HG02678 (cell line): ENCODE measurements around the gene TMEM25.
"Not testable (repeated sequence)": the region's sequence is repeated elsewhere in the genome, so short reads cannot be mapped to it uniquely, and the experiment has no call there.

Experiments
- ATAC-seq: cut with Tn5 transposase; IDR thresholded peaks from one replicate; pipeline ENCODE4 v1.9.1; 2021; ENCODE audit warnings: mild to moderate bottlenecking, moderate library complexity; ENCODE audit not compliant: unreplicated experiment

The TMEM25 gene

DNA sequence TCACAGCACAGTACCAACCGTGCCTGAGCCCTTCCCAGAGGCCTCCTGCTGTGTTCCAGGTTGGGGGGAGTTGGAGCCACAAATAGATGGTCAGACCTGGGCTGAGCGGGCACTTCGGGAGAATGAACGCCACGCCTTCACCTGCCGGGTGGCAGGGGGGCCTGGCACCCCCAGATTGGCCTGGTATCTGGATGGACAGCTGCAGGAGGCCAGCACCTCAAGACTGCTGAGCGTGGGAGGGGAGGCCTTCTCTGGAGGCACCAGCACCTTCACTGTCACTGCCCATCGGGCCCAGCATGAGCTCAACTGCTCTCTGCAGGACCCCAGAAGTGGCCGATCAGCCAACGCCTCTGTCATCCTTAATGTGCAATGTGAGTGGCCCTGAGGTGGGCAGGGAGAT lies 1.1 kb downstream of the TMEM25 start:
- no peak for ATAC-seq

DNA sequence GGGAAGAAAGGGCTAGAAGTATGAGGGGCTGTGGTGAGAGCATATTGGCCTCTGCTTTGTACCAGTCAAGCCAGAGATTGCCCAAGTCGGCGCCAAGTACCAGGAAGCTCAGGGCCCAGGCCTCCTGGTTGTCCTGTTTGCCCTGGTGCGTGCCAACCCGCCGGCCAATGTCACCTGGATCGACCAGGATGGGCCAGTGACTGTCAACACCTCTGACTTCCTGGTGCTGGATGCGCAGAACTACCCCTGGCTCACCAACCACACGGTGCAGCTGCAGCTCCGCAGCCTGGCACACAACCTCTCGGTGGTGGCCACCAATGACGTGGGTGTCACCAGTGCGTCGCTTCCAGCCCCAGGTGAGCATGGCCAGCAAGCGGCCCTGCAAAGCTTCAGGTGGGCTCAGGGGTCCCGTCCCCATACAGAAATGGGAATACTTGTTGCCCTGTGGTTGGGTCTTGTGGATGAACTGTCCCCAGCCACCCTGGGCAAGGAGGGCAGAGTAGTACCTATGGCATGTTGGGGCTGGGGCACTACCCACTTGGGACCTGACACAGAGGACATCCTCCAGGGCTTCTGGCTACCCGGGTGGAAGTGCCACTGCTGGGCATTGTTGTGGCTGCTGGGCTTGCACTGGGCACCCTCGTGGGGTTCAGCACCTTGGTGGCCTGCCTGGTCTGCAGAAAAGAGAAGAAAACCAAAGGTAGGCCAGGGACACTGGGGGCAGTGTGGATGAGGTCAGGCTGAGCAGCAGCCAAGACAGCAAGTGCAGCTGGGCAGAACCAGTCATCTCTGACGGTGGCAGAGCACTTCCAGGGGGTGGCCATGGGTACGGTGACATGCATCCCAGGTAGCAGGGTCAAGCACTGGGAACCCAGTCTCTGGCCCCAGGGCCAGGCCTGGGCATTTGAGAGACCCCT lies 2.1 kb downstream of the TMEM25 start:
- ATAC-seq = no peak

DNA sequence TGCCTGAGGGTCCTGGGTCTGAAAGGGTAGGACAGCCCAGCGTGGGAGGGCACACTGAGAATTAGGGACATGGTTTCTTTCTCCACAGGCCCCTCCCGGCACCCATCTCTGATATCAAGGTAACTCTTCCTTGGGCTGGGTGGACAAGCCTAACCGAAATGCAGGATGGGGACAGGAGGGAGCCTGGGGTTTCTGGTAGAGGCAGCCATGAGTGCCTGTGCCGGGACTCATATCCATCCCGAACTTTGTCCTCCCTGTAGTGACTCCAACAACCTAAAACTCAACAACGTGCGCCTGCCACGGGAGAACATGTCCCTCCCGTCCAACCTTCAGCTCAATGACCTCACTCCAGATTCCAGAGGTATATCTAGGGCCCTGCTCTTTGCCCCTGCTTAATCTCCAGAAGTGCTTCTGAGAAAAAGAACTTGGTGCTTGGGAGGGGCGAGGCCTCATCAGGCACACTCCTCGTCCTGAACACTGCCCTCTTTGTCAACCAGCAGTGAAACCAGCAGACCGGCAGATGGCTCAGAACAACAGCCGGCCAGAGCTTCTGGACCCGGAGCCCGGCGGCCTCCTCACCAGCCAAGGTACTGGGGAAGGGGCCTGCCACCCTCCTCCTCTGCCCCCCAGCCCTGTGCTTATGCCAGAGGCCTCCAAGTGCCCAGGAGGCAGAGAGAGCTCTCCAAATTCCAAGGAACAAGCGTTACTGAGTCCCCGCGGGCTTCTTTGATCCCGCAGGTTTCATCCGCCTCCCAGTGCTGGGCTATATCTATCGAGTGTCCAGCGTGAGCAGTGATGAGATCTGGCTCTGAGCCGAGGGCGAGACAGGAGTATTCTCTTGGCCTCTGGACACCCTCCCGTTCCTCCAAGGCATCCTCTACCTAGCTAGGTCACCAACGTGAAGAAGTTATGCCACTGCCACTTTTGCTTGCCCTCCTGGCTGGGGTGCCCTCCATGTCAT lies 3.1 kb downstream of the TMEM25 start:
- no peak for ATAC-seq

DNA sequence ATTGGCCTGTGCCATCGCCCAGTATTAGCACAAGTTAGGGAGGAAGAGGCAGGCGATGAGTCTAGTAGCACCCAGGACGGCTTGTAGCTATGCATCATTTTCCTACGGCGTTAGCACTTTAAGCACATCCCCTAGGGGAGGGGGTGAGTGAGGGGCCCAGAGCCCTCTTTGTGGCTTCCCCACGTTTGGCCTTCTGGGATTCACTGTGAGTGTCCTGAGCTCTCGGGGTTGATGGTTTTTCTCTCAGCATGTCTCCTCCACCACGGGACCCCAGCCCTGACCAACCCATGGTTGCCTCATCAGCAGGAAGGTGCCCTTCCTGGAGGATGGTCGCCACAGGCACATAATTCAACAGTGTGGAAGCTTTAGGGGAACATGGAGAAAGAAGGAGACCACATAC lies 4.3 kb downstream of the TMEM25 start:
- ATAC-seq = no peak

DNA sequence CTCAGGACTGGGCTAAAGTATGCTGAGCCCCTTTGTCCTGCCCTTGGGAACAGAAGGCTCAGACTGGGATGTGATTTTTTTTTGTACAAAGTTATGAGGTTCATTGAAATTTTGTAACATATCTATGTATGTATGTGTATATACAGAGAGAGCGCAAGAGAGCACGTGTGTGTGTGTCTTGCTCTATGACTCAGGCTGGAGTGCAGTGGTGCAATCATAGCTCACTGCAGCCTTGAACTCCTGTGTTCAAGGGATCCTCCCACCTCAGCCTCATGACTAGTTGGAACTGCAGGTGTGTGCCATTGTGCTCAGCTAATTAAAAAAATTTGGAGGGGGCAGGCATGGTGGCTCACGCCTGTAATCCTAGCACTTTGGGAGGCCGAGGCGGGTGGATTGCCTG lies 5.7 kb downstream of the TMEM25 start:
- ATAC-seq = no peak

DNA sequence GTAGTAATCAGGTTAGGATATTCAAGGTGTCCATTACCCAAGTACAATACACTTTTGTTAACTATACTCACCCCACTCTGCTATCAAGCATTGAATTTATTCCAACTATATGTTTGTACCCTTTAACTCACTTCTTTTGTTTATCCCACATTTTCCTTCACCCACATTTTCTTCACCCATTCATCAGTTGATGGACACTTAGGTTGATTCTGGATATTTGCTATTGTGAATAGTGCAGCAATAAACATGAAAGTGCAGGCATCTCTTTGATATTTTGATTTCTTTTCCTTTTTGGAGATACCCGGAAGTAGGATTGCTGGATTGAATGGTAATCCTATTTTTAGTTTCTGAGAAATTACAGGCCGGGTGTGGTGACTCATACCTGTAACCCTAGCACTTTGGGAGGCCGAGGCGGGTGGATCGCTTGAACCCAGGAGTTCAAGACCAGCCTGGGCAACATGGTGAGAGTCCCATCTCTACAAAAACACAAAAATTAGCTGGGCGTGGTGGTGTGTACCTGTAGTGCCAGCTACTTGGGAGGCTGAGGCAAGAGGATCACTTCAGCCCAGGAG lies 6.5 kb downstream of the TMEM25 start:
- ATAC-seq = no peak

DNA sequence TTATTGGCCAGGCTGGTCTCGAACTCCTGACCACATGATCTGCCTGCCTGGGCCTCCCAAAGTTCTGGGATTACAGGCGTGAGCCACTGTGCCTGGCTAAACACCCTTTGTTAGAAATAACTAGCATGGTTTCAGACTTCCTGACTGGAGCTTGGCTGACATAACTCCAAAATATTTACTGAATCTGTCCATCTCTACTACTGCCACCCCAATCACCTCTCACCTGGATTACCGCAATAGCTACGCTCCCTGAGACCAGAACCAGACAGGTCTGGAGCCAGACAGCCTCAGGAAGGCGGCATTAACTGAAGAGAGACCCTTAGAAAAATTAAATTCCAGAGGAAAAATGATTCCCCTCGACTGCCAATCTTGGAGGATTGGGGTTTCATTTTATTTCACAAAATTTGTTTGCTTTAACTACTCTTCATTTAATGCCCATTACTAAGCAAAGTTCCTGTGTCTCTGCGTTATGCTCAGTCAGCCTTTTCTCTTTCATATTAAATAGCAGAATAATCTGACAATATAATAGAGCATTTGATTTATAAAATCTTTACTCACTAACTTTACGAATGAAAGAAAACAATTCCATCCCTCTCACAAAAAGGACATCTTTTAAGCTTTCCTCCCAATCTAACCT lies 13.1 kb downstream of the TMEM25 start:
- ATAC-seq = no peak

DNA sequence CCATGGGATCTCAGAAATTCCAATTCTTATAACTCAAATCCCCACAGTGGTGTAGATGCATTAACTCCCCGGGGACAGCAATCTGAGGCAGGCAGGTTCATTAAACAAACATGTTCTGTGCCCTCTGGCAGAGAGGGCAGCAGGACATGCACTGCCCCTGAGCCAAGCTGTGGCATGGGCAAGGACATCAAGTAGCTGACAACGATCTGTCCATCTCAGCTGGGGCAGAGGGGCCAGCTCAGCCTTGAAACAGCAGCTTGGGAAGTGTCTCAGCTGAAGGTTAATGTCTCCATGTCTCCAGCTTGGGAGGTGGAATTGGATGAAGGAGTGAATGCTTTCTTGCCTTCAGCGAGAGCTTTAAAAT lies 13.6 kb downstream of the TMEM25 start:
- ATAC-seq = no peak

DNA sequence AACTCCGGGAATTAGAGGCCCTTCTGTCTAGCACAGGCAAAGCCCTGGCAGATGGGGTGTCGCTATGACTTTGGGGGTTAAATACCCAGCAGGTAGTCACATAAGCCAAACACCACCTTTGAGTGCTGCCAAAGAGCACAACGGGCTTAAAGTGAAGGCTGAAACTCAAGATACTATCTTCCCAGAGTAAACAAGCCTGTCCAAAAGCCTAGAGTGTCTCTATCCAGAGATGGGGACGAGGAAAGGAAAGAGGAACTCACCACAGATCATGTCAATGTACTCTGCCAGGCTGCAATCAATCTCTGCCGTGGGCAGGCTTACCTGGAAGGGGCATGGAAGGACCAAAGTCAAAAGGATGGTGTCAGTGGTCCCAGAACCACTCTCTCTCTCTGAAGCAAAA lies 14.5 kb downstream of the TMEM25 start:
- no peak for ATAC-seq

DNA sequence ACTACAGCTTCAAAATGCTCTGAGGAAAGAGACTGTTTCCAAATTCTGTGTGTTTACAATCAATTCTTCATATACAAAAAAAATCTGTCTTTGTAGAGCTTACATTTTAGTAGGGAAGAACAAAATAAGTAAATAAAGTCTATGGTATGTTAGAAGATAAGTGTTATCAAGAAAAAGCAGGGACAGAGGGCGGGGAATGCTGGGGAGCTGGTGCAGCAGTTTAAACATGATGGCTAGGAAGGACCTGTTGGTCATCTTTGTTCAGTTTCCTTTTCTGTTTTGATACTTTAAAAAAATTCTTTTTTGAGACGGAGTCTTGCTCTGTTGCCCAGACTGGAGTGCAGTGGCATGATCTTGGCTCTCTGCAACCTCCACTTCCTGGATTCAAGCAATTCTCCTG lies 16.1 kb downstream of the TMEM25 start:
- ATAC-seq = no peak

DNA sequence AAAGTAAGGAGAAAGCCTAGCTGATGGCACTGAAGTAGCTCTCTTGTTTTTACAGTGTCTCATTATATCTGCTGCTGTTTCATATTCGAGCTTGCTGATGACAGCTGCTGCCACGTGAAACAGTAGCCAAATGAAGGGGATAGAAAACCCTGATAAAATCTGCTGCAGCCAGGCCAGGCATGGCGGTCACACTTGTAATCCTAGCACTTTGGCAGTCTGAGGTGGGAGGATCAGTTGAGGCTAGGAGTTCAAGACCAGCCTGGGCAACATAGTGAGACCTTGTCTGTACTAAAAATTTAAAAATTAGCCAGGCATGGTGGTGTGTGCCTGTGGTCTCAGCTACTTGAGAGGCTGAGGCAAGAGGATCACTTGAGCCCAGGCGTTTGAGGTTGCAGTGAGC lies 21.3 kb downstream of the TMEM25 start:
- no peak for ATAC-seq

DNA sequence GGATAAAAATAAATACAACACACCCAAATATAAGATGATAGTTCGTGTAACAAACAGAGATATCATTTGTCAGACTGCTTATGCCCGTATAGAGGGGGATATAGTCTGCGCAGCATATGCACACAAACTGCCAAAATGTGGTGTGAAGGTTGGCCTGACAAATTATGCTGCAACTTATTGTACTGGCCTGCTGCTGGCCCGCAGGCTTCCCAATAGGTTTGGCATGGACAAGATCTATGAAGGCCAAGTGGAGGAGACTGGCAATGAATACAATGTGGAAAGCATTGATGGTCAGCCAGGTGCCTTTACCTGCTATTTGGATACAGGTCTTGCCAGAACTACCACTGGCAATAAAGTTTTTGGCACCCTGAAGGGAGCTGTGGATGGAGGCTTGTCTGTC lies 29.8 kb downstream of the TMEM25 start:
- ATAC-seq = no peak

DNA sequence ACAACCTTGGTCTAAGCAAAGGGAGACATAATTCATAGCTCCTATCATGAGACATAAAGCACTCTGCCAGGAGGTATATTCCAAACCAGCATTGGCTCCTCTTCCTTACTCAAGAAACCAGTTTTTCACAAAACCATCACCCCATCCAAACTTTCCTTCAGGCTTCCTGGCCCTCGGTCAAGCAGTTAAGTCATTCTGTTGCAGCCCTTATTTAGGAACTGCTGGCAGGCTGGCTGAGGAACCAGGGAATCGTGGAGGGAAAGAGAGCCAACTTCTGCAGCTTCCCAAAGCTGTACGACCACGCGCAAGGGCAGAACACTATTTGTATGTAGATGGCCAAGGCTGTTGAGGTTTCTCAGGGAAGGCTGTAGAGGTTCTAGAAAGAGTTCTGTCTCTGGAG lies 34.1 kb downstream of the TMEM25 start:
- no peak for ATAC-seq

DNA sequence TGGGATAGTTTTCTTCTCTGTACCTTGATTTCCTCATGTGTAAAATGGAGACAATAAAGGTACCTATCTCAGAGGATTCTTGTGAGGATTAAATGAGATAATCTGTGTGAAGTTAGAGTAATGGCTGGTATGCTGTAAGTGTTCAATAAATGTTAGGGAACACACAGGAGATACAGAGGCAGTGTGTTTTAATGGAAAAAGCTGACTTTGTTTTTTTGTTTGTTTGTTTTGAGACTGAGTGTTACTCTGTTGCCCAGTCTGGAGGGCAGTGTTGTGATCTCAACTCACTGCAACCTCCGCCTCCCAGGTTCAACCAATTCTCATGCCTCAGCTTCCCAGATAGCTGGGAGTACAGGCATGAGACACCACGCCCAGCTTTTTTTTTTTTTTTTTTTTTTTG lies 38.7 kb downstream of the TMEM25 start:
- ATAC-seq = no peak

DNA sequence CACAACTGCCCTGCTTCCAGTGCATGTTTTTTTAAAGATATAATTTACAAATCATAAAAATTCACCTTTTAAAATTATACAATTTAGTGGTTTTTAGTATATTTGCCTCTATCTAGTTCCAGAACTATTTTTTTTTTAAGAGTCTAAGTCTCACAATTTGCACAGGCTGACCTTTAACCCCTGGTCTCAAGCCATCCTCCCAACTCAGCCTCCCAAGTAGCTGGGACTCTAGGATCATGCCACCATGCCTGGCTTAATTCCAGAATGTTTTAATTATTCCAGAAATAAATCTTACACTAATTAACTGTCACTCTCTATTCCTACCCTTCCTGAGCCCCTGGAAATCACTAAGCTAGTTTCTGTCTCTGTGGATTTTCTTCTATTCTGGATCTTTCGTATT lies 39.8 kb downstream of the TMEM25 start:
- no peak for ATAC-seq

DNA sequence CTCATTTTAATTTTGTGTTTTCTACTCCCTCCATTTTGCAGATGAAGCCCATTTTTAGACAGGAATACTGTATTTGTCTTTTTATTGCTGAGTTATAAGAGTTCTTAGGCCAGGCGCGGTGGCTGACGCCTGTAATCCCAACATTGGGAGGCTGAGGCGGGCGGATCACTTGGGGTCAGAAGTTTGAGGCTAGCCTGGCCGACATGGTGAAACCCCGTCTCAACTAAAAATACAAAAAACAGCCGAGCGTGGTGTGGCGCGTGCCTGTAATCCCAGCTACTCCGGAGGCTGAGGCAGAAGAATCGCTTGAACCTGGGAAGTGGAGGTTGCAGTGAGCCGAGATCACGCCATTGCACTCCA lies 40.7 kb downstream of the TMEM25 start:
- not testable (repeated sequence) for ATAC-seq

DNA sequence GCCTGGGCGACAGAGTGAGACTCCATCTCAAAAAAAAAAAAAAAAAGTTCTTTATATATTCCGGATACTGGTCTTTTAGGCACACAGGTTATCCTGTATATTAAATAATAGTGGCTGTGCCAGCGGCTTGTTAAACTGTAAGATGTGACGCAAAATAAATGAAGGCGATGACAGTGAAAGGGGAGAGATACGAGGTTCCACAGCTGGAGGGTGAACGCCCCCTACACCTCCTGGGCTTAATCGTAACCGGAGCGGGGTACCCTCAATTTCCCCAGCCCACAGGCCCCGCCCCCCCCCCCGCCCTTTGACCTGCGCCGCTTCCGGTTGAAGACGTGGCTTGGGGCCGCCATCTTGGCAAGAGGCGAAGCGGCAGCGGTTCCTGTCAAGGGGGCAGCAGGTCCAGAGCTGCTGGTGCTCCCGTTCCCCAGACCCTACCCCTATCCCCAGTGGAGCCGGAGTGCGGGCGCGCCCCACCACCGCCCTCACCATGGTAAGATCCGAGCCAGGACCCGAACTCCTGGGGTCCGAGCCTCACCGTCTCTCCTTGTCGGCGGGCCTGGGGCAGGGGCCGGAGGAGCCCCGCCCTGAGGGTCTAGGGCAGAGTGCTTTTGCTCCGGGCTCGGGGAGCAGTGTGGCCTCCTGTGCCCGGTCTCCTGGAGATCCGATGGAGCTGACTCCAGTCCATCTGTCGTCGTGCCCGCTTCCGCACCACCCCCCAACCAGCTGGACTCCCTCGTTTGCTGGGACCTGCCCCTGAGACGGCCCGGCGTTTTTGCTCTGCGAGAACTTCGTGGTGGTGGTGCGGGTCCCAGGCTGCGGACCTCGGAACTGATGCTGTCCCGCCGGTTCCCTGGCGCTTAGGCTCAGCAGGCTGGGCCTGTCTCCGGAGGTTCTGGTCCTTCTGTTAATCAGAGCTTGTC lies 41.3 kb downstream of the TMEM25 start, which contains the start of gene ARCN1:
ARCN1 (plus strand) TSS at position 349 of the 920 bp plus-strand sequence; CDS start at position 488, 139 bp downstream.
- peak; percentile 69 for ATAC-seq

DNA sequence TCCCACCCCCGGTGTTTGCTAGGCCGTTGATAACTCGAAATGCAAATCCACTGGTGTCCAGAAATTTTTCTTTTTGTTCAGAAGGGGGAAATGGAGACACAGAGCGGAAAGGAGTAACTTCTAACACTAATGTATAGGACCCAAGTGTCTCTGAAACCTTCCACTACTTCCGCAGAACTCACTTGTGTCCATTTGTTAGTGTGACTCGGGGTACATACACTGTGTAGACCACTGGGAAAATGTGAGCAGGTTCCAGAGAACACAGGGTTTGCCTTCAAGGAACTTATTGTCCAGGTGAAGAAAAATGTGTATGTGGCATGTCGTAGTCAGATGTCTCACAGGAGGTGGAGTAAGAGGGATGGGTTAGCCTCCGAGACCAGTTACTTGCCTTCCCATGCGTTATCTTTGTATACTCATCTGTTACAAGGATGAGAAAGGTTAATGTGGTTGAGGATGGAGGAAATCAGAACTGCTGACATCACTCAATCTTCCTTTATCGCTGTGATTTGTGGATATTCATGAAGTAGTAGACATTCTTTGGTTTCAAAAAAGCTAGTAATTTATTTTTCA lies 42.1 kb downstream of the TMEM25 start:
- peak; percentile 25 for ATAC-seq

DNA sequence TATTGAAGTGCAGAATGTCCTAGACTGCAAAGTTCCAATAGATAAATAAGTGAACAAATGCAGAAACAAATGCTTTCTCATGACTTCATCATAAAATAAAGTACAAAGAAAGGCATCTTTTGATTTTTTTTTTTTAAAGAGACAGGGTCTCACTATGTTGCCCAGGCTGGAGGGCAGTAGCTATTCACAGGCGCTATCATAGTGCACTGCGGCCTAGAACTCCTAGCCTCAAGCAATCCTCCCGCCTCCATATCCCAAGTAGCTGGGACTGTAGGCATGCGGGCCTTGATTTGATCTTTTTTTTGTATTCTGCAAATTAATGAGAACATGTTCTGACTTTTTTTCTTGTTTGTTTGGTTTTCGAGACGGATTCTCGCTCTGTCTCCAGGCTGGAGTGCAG lies 43.6 kb downstream of the TMEM25 start:
- ATAC-seq = no peak

DNA sequence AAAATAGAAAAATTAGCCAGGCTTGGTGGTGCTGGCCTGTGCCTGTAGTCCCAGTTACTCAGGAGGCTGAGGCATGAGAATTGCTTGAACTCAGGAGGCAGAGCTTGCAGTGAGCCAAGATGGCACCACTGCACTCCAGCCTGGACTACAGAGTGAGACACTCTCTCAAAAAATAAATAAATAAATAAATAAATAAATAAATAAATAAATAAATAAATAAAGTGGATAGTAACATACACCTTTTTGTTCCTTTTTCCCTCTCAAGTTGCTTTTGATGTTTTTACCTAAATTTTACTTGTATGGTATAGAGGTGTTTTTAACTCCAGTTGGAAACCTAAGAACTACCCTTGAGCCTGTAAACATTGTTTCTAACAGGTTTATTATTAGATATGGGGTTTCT lies 47.0 kb downstream of the TMEM25 start:
- not testable (repeated sequence) for ATAC-seq
